Keratinocyte (primary cell): ENCODE measurements around the gene RPS27L.

Experiments
- CTCF ChIP-seq, 3 experiments: IDR thresholded peaks in 1 of 3; conservative IDR thresholded peaks in 1 of 3; optimal IDR thresholded peaks in 1 of 3; 2 replicates in 2 of 3; 3 replicates in 1 of 3; pipeline versions ENCODE3 to v1.5.1; 2011; ENCODE audit warnings: low read length in 3 of 3, mild to moderate bottlenecking in 3 of 3, moderate library complexity in 2 of 3, control low read depth in 1 of 3, inconsistent platforms in 1 of 3; ENCODE audit not compliant: insufficient read depth in 2 of 3; ENCODE audit errors: extremely low read depth in 1 of 3
- EZH2 ChIP-seq: IDR thresholded peaks from one replicate; pipeline ENCODE4 v1.6.1; 2012; ENCODE audit warnings: inconsistent platforms, mild to moderate bottlenecking, low read length, moderate library complexity

GRCh38 chr15:63190769-63191649 is 33.7 kb upstream of the RPS27L start:
- TF ChIP-seq CTCF (optimal IDR thresholded peaks at IDR 0.05 in 1 of 3, IDR thresholded peaks at IDR 0.05 in 1 of 3, conservative IDR thresholded peaks at IDR 0.05 in 1 of 3; ENCODE audit: extremely low read depth in 1 of 3, insufficient read depth in 2 of 3, low read length in 3 of 3) (no peak), EZH2 (no peak)
